ENCODE data around the gene ELP1. TPM values are rescaled to one million over a fixed set of nuclear protein-coding genes. Genes with fewer than 3 reads are reported as not detected.
"Not testable (repeated sequence)": the region's sequence is repeated elsewhere in the genome, so short reads cannot be mapped to it uniquely, and the experiment has no call there.

ELP1 gene
- total RNA-seq, 2 experiments from 2014 or later: 20.4 to 20.7 TPM

DNA sequence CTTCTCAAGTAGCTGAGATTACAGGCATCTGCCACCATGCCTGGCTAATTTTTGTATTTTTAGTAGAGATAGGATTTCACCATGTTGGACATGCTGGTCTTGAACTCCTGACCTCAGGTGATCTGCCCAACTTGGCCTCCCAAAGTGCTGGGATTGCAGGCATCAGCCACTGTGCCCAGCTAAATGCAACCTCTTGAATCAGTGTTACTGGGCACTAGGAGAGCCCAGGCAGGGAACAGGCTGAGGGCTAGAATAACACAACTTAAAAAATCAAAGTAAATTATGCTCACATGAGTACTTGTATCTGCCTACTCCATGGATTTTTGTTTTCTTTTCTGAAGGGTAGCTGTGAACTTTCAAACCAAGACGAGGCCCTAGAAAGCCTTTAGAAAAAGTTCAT is 13.5 kb downstream of the ELP1 start:
- H3K4me3 Mint-ChIP-seq; CTCF ChIA-PET; DNase-seq; H3K27ac Mint-ChIP-seq; H3K4me1 Mint-ChIP-seq (ENCODE audit: low read depth); ATAC-seq; H3K27me3 Mint-ChIP-seq (ENCODE audit: low read depth); H3K9me3 Mint-ChIP-seq (ENCODE audit: insufficient read depth): not testable (repeated sequence)
- POLR2A ChIA-PET: interaction anchor here (0.6 kb wide), 1 partner anchor 14 kb away, joined by 3 read pairs; the partner anchor contains the start of genes ABITRAM and ELP1
- H3K36me3 Mint-ChIP-seq (ENCODE audit: low read depth): peaks cover 33% of the 10 kb centered on the region

DNA sequence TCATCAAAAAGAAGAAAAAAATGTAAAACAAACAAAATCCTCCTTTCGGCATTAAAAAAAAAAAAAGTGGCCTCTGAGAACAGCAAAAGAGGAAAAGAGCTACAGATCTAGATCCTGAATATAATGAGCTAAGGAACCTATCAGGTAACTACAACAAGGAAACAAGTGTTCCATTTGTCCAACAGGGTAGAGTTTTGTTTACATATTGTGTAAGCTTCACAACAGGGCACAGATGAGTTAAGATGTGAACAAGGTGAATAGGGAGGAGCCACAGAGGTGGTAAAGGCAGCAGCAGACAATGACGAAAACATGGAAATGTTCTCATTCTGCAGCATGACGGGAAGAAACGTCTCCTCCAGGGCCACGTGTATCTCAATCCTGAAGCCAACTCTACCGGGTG is 14.4 kb downstream of the ELP1 start:
- Mint-ChIP-seq H3K27me3 (ENCODE audit: low read depth) (no peaks in the 10 kb centered on the region), H3K36me3 (ENCODE audit: low read depth) (peaks cover 29% of the 10 kb centered on the region), H3K27ac (no peak overlapping the region), H3K4me1 (ENCODE audit: low read depth) (no peaks in the 10 kb centered on the region), H3K4me3 (no peak overlapping the region), H3K9me3 (ENCODE audit: insufficient read depth) (no peaks in the 10 kb centered on the region)
- ChIA-PET POLR2A (no interaction called here), CTCF (interaction anchor here (0.8 kb wide), 1 partner anchor 35 kb away, joined by 3 read pairs; no protein-coding TSS in a partner anchor)
- ATAC-seq (no peak), DNase-seq (no peak)

DNA sequence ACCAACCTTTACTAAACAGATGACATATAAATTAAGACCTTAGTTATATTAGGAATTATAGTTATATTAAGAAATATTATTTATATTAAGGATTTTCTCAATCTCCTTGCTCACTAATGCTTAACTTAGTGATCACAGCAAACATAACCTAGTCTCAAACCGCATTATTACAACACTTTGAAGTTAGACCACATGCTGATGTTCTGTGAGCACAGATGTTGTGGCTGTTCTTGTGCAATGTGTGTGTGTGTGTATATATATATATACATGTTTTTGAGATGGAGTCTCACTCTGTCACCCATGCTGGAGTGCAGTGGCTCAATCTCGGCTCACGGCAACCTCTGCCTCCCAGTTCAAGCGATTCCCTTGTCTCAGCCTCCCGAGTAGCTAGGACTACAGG is 20.5 kb downstream of the ELP1 start:
- H3K4me1 Mint-ChIP-seq (ENCODE audit: low read depth): peaks cover 10% of the 10 kb centered on the region
- no peak for ATAC-seq
- no peak overlapping the region for H3K4me3 Mint-ChIP-seq
- no peaks in the 10 kb centered on the region for H3K27me3 Mint-ChIP-seq (ENCODE audit: low read depth)
- no peak overlapping the region for H3K27ac Mint-ChIP-seq
- DNase-seq: no peak
- no peaks in the 10 kb centered on the region for H3K9me3 Mint-ChIP-seq (ENCODE audit: insufficient read depth)
- ChIA-PET POLR2A (no interaction called here), CTCF (no interaction called here)
- peaks cover 39% of the 10 kb centered on the region for H3K36me3 Mint-ChIP-seq (ENCODE audit: low read depth)

DNA sequence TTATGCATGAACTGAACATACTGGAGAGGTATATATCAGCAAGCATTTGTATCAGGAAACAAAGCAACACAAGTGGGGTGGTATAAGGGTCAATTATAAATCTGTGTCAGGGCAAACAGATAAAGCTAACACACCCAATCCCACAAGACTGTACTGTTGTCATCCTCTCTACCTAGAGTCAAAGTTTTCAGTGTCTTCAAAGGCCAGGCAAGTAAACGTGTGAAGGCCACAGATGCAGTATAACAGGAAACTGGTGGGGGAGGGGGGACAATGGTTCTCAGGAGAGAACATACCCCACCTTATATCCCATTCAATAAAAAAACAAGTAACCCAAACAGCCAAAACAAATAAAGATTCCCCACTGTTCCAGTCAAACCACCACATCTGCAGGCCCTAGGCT is 22.1 kb downstream of the ELP1 start:
- peak overlapping the region; percentile 67 for H3K27ac Mint-ChIP-seq
- peak; percentile 42 for ATAC-seq

DNA sequence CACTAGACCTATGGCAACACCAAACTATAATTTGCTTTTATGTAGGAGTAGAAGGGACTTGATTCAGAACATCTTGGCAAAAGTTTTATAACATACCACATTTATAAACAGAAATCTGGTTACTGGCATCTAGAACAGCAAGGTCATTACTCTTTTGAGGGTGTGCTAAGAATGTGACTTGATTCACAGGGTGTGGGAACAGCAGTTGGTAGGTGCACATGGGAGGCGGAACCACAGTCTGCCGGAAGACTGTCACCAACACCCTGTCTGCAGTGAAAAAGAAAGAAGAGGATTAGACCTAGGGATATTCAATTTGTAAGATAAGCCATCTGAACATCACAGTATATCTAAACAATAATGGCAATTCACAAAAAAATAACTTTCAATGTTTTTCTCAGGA is 23.0 kb downstream of the ELP1 start:
- ATAC-seq (no peak), DNase-seq (no peak)
- Mint-ChIP-seq H3K4me1 (ENCODE audit: low read depth) (peaks cover 10% of the 10 kb centered on the region), H3K4me3 (no peak overlapping the region), H3K9me3 (ENCODE audit: insufficient read depth) (no peaks in the 10 kb centered on the region), H3K36me3 (ENCODE audit: low read depth) (peaks cover 40% of the 10 kb centered on the region), H3K27ac (peak overlapping the region; percentile 36), H3K27me3 (ENCODE audit: low read depth) (no peaks in the 10 kb centered on the region)
- ChIA-PET CTCF (no interaction called here), POLR2A (no interaction called here)

More for the DNA sequence above, 22.1 kb downstream of the ELP1 start:
- H3K9me3 Mint-ChIP-seq (ENCODE audit: insufficient read depth): no peaks in the 10 kb centered on the region
- ChIA-PET CTCF (no interaction called here), POLR2A (no interaction called here)
- peak; percentile 36 for DNase-seq
- peaks cover 10% of the 10 kb centered on the region for H3K4me1 Mint-ChIP-seq (ENCODE audit: low read depth)
- H3K36me3 Mint-ChIP-seq (ENCODE audit: low read depth): peaks cover 39% of the 10 kb centered on the region
- no peak overlapping the region for H3K4me3 Mint-ChIP-seq
- H3K27me3 Mint-ChIP-seq (ENCODE audit: low read depth): no peaks in the 10 kb centered on the region

DNA sequence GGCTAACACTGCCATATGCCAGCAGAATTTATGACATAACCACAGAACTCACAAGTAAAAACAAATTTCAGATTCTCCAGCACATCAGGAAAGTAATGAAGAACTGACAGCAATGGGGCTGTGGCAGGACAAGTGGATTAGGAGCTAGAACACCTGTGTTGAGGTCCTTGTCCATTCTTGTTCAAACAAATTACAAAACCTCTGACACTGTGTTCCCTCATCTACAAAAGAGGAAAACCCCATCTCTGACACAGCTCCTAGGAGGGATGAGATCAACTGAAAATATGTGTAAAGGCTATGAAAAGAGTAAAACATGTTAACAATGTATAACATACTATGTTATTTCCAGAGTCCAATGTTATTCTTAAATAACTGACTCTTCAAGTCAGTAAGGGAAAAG is 23.5 kb downstream of the ELP1 start:
- no peaks in the 10 kb centered on the region for H3K9me3 Mint-ChIP-seq (ENCODE audit: insufficient read depth)
- ATAC-seq (no peak), DNase-seq (no peak)
- H3K27me3 Mint-ChIP-seq (ENCODE audit: low read depth): no peaks in the 10 kb centered on the region
- H3K27ac Mint-ChIP-seq: no peak overlapping the region
- ChIA-PET CTCF (interaction anchor here (0.9 kb wide), 1 partner anchor 233 kb away, joined by 3 read pairs; no protein-coding TSS in a partner anchor), POLR2A (no interaction called here)
- no peak overlapping the region for H3K4me3 Mint-ChIP-seq
- peaks cover 10% of the 10 kb centered on the region for H3K4me1 Mint-ChIP-seq (ENCODE audit: low read depth)
- peaks cover 35% of the 10 kb centered on the region for H3K36me3 Mint-ChIP-seq (ENCODE audit: low read depth)

DNA sequence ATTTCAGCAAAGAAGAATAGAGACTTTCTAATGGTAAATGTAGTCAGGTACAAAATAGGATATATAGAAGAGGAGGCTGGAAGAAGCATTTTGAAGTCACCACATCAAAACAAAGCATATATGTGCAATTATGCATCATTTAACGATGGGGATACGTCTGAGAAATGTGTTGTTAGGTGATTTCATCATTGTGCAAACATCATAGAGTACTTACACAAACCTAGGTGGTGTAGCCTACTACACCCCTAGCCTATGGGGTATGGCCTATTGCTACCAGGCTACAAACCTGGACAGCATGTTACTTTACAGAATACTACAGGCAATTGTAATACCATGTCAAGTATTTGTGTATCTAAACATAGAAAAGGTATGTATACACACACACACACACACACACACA is 28.4 kb downstream of the ELP1 start:
- ChIA-PET POLR2A (no interaction called here), CTCF (no interaction called here)
- Mint-ChIP-seq H3K27me3 (ENCODE audit: low read depth) (no peaks in the 10 kb centered on the region), H3K4me3 (no peak overlapping the region), H3K27ac (no peak overlapping the region), H3K9me3 (ENCODE audit: insufficient read depth) (no peaks in the 10 kb centered on the region), H3K4me1 (ENCODE audit: low read depth) (no peaks in the 10 kb centered on the region), H3K36me3 (ENCODE audit: low read depth) (peaks cover 33% of the 10 kb centered on the region)
- no peak for DNase-seq
- ATAC-seq: no peak

DNA sequence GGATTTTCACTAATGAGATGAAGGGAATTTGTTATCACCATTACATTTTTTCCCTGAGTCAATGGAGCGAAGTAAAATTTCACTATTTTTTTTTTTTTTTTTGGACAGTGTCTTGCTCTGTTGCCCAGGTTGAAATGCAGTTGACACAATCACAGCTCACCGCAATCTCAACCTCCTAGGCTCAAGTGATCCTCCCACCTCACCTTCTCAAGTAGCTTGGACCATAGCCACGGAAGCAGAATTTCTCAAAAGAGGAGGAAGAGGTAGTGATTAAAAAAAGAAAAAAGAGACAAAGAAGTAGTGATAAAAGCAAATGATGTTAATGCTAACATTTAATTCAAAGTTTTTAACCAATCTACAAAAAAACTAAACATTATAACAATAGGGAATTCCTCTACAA is 29.8 kb downstream of the ELP1 start:
- DNase-seq: no peak
- Mint-ChIP-seq H3K36me3 (ENCODE audit: low read depth) (peaks cover 30% of the 10 kb centered on the region), H3K27ac (no peak overlapping the region), H3K9me3 (ENCODE audit: insufficient read depth) (no peaks in the 10 kb centered on the region), H3K27me3 (ENCODE audit: low read depth) (no peaks in the 10 kb centered on the region), H3K4me1 (ENCODE audit: low read depth) (no peaks in the 10 kb centered on the region), H3K4me3 (no peak overlapping the region)
- ChIA-PET POLR2A (no interaction called here), CTCF (interaction anchor here (0.7 kb wide), 1 partner anchor 119 kb away, joined by 3 read pairs; no protein-coding TSS in a partner anchor)
- no peak for ATAC-seq

DNA sequence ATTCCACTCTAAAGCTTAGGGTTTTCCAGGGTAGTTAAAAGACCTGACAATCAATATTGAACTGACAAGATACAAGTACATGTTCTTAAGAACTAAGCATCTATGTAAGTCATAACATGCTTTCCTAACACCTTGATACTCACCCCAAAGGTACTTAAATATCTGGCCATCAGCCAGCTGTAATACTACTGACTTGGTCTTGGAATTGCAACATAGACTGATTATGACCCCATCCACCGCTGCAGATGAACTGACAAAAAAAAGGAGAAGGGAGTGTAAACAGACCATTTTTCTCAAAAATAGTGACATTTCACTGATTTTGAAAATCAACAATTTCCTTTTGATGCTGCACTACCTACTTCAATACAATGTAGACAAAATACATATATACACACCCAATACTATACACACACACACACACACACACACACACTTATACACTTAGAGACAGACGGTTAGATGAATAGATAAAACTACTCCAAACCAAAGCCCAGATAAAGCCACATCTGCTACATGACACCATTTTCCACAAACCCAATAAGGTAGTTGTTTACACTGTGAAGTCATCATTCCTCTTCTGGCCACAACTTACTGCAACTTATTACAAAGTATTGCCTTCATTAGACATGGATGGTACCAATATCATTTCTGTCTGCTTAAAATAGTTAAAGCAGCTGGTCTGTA is 30.4 kb downstream of the ELP1 start:
- no peaks in the 10 kb centered on the region for H3K9me3 Mint-ChIP-seq (ENCODE audit: insufficient read depth)
- ChIA-PET CTCF (interaction anchor here (0.7 kb wide), 1 partner anchor 119 kb away, joined by 3 read pairs; no protein-coding TSS in a partner anchor), POLR2A (no interaction called here)
- ATAC-seq (no peak), DNase-seq (no peak)
- peaks cover 30% of the 10 kb centered on the region for H3K36me3 Mint-ChIP-seq (ENCODE audit: low read depth)
- no peaks in the 10 kb centered on the region for H3K4me1 Mint-ChIP-seq (ENCODE audit: low read depth)
- H3K27ac Mint-ChIP-seq: no peak overlapping the region
- H3K27me3 Mint-ChIP-seq (ENCODE audit: low read depth): no peaks in the 10 kb centered on the region
- no peak overlapping the region for H3K4me3 Mint-ChIP-seq

DNA sequence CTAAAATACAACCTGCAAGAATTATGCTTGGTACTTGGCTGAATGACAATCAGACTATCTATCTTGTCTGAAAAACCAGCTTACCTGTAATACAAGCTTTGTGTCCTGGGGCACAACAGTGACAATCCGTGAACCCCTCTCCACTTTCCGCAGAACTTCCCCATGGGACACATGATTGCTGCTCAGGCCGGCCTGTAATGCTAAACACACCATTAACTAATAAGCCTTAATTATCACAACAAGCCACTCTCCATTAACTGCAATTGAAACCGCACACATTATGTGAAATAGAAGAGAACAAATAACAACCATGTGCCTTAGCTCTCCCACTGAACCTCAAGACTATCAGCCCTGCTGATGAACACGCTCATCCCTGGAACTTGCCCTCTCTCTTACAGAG is 33.7 kb downstream of the ELP1 start:
- Mint-ChIP-seq H3K27me3 (ENCODE audit: low read depth) (no peaks in the 10 kb centered on the region), H3K4me3 (no peak overlapping the region), H3K36me3 (ENCODE audit: low read depth) (peaks cover 44% of the 10 kb centered on the region), H3K9me3 (ENCODE audit: insufficient read depth) (no peaks in the 10 kb centered on the region), H3K27ac (no peak overlapping the region), H3K4me1 (ENCODE audit: low read depth) (no peaks in the 10 kb centered on the region)
- POLR2A ChIA-PET: no interaction called here
- ATAC-seq: no peak
- CTCF ChIA-PET: interaction anchor here (2.0 kb wide), 1 partner anchor 54 kb away, joined by 4 read pairs; no protein-coding TSS in a partner anchor
- DNase-seq: no peak

DNA sequence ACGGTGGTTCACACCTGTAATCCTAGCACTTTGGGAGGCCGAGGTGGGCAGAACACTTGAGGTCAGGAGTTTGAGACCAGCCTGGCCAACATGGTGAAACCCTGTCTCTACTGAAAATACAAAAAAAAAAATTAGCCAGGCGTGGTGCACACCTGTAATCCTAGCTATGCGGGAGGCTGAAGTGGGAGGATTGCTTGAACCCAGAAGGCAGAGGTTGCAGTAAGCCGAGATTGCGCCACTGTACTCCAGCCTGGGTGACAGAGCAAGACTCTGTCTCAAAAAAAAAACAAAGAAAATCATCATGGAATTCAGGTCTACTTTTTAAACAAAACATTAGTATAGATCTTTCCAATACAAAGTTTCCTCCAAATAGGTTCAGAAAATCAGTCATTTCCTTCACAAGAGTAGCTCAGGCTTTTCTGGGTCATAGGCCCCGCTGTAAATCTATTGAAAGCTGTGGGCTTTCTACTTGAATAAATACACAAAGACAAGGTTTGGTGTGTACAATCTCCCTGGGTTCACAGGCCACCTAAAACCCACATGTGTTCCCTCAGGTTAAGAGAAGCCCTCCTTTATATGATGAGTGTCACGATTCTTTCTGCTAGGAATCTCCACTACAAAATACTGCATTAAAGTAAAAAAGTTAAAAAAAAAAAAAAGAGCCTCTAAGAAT is 34.8 kb downstream of the ELP1 start:
- H3K4me1 Mint-ChIP-seq (ENCODE audit: low read depth); DNase-seq; POLR2A ChIA-PET; H3K27ac Mint-ChIP-seq; H3K27me3 Mint-ChIP-seq (ENCODE audit: low read depth); H3K9me3 Mint-ChIP-seq (ENCODE audit: insufficient read depth); H3K4me3 Mint-ChIP-seq; ATAC-seq: not testable (repeated sequence)
- H3K36me3 Mint-ChIP-seq (ENCODE audit: low read depth): peaks cover 45% of the 10 kb centered on the region
- CTCF ChIA-PET: interaction anchor here (1.0 to 2.0 kb wide), 2 partner anchors 15 to 55 kb away, joined by 4 read pairs; no protein-coding TSS in a partner anchor

DNA sequence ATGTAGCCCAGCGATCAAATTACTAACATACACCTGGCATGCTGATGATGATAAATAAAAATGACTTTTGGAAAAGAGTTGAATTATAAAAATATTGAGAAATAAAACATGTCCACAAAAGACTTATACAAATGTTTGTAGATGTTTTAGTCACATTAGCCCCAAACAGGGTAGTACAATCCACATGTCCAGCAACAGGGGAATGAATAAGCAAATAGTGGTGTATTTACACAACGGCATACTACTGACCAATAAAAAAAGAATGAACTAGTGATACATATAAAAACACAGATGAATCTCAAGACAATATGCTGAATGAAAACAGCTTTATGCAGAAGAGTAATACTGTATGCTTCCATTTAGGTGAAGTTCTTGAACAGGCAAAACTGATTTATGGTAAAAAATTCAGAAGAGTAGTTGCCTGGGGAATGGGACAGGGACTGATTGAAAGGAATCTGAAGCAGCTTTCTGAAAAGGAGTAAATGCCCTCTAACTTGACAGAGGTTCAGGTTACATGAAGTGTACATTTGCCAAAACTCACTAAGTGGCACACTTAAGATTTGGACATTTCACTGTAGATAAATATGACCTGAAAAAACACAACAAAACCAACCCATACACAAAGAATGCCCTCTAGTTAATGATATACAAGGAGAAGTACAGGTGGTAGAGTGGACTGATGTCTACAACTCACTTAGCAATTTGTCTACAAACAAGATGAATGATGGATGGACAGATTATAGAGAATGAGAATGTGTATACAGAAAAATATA is 36.4 kb downstream of the ELP1 start:
- no peak overlapping the region for H3K4me3 Mint-ChIP-seq
- H3K27me3 Mint-ChIP-seq (ENCODE audit: low read depth): no peaks in the 10 kb centered on the region
- DNase-seq (no peak), ATAC-seq (no peak)
- H3K4me1 Mint-ChIP-seq (ENCODE audit: low read depth): no peaks in the 10 kb centered on the region
- peaks cover 37% of the 10 kb centered on the region for H3K36me3 Mint-ChIP-seq (ENCODE audit: low read depth)
- no peaks in the 10 kb centered on the region for H3K9me3 Mint-ChIP-seq (ENCODE audit: insufficient read depth)
- no peak overlapping the region for H3K27ac Mint-ChIP-seq
- CTCF ChIA-PET: interaction anchor here (1.1 kb wide), 1 partner anchor 416 kb away, joined by 3 read pairs; no protein-coding TSS in a partner anchor
- POLR2A ChIA-PET: no interaction called here

Data from activated CD8-positive, alpha-beta T cell treated with anti-CD3 and anti-CD28 coated beads, Interleukin-2, amount 10 ng/mL, durations not matched to agents 7 days and 5 days (primary cell).